Measurements from ENCODE around the gene ICAM3.

The ICAM3 gene

DNA sequence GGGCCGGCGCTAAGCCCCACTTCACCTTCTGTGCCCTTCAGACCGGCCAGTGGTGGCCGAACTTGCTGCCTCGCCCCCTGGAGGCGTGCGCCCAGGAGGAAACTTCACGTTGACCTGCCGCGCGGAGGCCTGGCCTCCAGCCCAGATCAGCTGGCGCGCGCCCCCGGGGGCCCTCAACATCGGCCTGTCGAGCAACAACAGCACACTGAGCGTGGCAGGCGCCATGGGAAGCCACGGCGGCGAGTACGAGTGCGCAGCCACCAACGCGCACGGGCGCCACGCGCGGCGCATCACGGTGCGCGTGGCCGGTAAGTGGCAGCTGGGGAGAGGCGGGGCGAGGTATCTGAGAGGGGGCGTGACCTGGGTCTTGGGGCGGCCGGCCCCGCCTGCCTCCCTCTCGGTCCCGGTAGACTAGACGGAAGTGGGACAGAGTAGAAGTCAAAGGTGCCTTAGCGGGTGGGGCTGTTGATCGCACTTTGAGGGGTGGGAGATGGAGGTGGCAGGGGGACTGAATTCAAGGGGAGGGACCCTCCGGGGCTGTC is 44.0 kb downstream of the ICAM3 start:
- DNase-seq: no peak
- Histone ChIP-seq H3K27me3 (replicated peaks) (peaks cover 55% of the 10 kb centered on the region), H3K4me3 (ENCODE audit: low read depth, low read length) (peak overlapping the region; percentile 1), H3K27ac (no peak overlapping the region), H3K36me3 (replicated peaks) (no peaks in the 10 kb centered on the region)
- in situ Hi-C loops (cut with HindIII; ENCODE audit: low pct_ligation_motif_present, low sequenced_read_pairs): no loop called here
- TF ChIP-seq, protein P1, sequence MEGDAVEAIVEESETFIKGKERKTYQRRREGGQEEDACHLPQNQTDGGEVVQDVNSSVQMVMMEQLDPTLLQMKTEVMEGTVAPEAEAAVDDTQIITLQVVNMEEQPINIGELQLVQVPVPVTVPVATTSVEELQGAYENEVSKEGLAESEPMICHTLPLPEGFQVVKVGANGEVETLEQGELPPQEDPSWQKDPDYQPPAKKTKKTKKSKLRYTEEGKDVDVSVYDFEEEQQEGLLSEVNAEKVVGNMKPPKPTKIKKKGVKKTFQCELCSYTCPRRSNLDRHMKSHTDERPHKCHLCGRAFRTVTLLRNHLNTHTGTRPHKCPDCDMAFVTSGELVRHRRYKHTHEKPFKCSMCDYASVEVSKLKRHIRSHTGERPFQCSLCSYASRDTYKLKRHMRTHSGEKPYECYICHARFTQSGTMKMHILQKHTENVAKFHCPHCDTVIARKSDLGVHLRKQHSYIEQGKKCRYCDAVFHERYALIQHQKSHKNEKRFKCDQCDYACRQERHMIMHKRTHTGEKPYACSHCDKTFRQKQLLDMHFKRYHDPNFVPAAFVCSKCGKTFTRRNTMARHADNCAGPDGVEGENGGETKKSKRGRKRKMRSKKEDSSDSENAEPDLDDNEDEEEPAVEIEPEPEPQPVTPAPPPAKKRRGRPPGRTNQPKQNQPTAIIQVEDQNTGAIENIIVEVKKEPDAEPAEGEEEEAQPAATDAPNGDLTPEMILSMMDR (IDR thresholded peaks at IDR 0.05; ENCODE audit: low read depth, low read length, missing control alignments): peak; percentile 29

DNA sequence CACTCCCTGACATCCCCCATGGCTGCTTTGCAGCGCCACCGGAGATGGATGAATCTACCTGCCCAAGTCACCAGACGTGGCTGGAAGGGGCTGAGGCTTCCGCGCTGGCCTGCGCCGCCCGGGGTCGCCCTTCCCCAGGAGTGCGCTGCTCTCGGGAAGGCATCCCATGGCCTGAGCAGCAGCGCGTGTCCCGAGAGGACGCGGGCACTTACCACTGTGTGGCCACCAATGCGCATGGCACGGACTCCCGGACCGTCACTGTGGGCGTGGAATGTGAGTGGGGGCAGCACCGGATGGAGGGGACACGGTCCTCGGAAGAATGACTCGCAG is 45.1 kb downstream of the ICAM3 start:
- Histone ChIP-seq H3K27ac (no peak overlapping the region), H3K27me3 (replicated peaks) (peaks cover 60% of the 10 kb centered on the region), H3K36me3 (replicated peaks) (no peaks in the 10 kb centered on the region), H3K4me3 (ENCODE audit: low read depth, low read length) (no peak overlapping the region)
- in situ Hi-C loops (cut with HindIII; ENCODE audit: low pct_ligation_motif_present, low sequenced_read_pairs): no loop called here
- DNase-seq: no peak
- TF ChIP-seq, protein P1 (IDR thresholded peaks at IDR 0.05; ENCODE audit: low read depth, low read length, missing control alignments): peak; percentile 40

DNA sequence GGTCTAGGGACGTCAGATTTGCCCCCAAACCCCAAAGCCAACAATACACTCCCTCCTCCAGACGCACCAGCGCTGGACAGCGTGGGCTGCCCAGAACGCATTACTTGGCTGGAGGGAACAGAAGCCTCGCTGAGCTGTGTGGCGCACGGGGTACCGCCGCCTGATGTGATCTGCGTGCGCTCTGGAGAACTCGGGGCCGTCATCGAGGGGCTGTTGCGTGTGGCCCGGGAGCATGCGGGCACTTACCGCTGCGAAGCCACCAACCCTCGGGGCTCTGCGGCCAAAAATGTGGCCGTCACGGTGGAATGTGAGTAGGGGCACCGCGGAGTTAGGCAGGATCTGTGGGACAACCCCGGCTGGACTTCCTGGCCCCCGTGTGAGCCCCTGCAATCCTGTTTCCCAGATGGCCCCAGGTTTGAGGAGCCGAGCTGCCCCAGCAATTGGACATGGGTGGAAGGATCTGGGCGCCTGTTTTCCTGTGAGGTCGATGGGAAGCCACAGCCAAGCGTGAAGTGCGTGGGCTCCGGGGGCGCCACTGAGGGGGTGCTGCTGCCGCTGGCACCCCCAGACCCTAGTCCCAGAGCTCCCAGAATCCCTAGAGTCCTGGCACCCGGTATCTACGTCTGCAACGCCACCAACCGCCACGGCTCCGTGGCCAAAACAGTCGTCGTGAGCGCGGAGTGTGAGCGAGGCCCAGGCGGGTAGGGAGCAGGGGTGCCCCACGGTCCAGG is 45.6 kb downstream of the ICAM3 start:
- Histone ChIP-seq H3K27ac (no peak overlapping the region), H3K36me3 (replicated peaks) (no peaks in the 10 kb centered on the region), H3K4me3 (ENCODE audit: low read depth, low read length) (no peak overlapping the region), H3K27me3 (replicated peaks) (peaks cover 60% of the 10 kb centered on the region)
- in situ Hi-C loops (cut with HindIII; ENCODE audit: low pct_ligation_motif_present, low sequenced_read_pairs): no loop called here
- TF ChIP-seq, protein P1 (IDR thresholded peaks at IDR 0.05; ENCODE audit: low read depth, low read length, missing control alignments): no peak
- DNase-seq: no peak

DNA sequence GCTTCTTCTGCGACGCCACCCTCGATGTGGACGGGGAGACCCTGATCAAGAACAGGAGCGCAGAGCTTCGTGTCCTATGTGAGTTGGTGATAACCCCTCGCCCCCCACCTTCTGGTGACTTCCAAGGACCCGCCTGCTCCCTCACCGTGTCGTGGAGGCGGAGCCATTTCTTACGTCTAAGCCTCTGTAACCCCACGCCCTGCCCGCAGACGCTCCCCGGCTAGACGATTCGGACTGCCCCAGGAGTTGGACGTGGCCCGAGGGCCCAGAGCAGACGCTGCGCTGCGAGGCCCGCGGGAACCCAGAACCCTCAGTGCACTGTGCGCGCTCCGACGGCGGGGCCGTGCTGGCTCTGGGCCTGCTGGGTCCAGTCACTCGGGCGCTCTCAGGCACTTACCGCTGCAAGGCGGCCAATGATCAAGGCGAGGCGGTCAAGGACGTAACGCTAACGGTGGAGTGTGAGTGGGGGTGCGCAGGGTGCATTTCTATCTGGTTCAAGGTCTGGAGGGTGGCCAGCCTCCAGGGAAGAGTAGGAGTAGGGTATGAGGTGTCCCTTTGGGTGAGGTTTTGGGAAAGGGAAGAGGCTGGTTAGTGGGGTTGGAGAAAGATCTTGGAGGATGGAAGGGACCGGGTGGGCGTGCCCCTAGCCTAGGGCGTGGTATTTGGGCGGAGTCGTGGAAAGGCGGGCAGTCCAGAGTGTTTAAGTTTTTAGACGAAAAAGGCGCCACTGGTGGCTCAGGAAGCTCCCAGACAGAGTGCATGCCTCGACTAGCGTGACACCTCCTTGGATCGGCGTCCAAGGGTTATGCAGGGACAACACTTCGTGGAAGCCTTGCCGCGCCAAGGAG is 46.4 kb downstream of the ICAM3 start:
- Histone ChIP-seq H3K27me3 (replicated peaks) (peaks cover 60% of the 10 kb centered on the region), H3K27ac (no peak overlapping the region), H3K4me3 (ENCODE audit: low read depth, low read length) (no peak overlapping the region), H3K36me3 (replicated peaks) (no peaks in the 10 kb centered on the region)
- in situ Hi-C loops (cut with HindIII; ENCODE audit: low pct_ligation_motif_present, low sequenced_read_pairs): no loop called here
- no peak for DNase-seq
- TF ChIP-seq, protein P1 (IDR thresholded peaks at IDR 0.05; ENCODE audit: low read depth, low read length, missing control alignments): no peak

DNA sequence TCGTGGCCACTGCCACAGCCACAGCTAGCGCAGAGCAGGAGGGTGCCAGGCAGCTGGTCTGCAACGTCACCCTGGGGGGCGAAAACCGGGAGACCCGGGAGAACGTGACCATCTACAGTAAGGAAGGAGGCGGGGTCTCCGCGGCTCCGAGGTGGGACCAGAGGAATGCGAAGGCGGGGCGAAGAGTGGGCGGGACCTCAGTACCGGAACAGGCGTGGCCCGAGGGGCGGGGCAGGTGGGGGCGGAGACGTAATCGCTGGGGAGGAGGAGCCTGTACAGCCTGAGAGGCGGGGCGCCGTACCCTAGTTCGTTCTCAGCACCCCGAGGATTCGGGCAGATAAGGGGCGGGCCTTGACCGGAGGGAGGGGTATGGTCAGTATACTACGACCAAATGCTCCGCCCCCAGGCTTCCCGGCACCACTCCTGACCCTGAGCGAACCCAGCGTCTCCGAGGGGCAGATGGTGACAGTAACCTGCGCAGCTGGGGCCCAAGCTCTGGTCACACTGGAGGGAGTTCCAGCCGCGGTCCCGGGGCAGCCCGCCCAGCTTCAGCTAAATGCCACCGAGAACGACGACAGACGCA is 47.1 kb downstream of the ICAM3 start:
- Histone ChIP-seq H3K27ac (no peak overlapping the region), H3K4me3 (ENCODE audit: low read depth, low read length) (peak overlapping the region; percentile 39)
- in situ Hi-C loops (cut with HindIII; ENCODE audit: low pct_ligation_motif_present, low sequenced_read_pairs): no loop called here

More for the DNA sequence above, 47.1 kb downstream of the ICAM3 start:
- peaks cover 60% of the 10 kb centered on the region for H3K27me3 ChIP-seq (replicated peaks)
- TF ChIP-seq, protein P1 (IDR thresholded peaks at IDR 0.05; ENCODE audit: low read depth, low read length, missing control alignments): no peak
- DNase-seq: no peak
- no peaks in the 10 kb centered on the region for H3K36me3 ChIP-seq (replicated peaks)

Measured in brain microvascular endothelial cell (primary cell).